Thoracic aorta endothelial cell (primary cell): ENCODE results near the gene POLR3B. TPM values are rescaled to one million over a fixed set of nuclear protein-coding genes. Genes with fewer than 3 reads are reported as not detected.

ENCODE experiments used
- total RNA-seq: library from RNA; depleted of rRNA; stranded (reverse); fragments of >200 nt; gene quantifications from 2 replicates; pipeline ENCODE4 v1.2.3, GENCODE V29; 2012

The POLR3B gene
- total RNA-seq, result 18.4 and 22.7 TPM in 2 replicates

GRCh38 chr12:106357549-106358395, at the start of gene POLR3B:
Gene POLR3B, plus strand, starts transcription at chr12:106357748. Its CDS starts 132 bp downstream, at chr12:106357880.

Other genes starting within 250 kb of the POLR3B start
- 30.6 and 43.0 TPM in 2 replicates for gene NUAK1, start 218.8 kb upstream of the POLR3B start, total RNA-seq
- gene CKAP4, start 109.7 kb upstream of the POLR3B start, total RNA-seq, result 230 and 243 TPM in 2 replicates
- 27.2 and 27.3 TPM in 2 replicates for gene TCP11L2, start 55.0 kb upstream of the POLR3B start, total RNA-seq
- not detected in 2 replicates for gene RFX4, start 225.3 kb downstream of the POLR3B start, total RNA-seq